Stimulated activated CD4-positive, alpha-beta T cell treated with anti-CD3 and anti-CD28 coated beads, Interleukin-15, amount 100 ng/mL, for 24 hours (primary cell): ENCODE results near the gene ZNF143.
"Not testable (repeated sequence)": the region's sequence is repeated elsewhere in the genome, so short reads cannot be mapped to it uniquely, and the experiment has no call there.

Experiments used
- DNase-seq: peaks from one replicate; pipeline ENCODE4 v3.0.0-alpha.2; 2020

Gene ZNF143

DNA sequence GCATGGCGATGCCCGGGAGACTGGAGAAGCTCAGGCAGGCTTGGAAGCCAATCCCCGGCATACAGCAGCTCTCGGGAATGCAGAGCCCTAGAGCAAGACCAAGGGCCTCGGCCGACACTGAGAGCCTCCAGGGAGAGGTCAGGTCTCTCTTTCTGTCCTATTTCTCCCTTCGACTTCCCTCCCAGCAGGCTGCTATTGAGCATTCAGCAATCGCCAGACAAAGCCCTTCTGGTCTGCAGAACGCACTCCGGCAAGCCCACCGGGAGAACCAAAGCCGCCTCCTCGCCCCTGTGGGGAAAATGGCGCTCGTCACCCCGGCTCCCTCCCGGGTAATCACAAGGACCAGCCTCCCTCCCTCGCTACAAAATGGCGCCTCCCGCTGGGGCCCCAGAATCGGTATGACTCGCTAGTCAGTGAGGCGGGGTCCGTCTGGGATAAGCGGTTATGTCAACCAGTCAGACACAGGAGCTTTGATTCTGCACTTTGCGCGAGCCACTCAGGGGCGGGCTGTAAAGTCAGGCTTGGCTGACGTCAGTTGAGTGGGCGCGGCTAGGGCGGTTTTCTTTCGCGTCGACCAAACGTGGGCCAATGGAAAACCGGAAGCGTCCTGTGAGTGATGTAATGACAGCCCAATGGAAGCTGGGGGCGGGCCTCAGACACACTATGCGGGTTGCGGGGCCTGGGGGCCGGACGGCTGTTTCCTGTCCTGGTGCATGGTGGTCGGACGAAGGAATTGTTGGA, at the start of gene ZNF143:
Gene ZNF143, plus strand, starts transcription at position 691 of the 741 bp plus-strand sequence. CDS start 10,297 bp downstream, outside the sequence.
- DNase-seq = peak; percentile 100

DNA sequence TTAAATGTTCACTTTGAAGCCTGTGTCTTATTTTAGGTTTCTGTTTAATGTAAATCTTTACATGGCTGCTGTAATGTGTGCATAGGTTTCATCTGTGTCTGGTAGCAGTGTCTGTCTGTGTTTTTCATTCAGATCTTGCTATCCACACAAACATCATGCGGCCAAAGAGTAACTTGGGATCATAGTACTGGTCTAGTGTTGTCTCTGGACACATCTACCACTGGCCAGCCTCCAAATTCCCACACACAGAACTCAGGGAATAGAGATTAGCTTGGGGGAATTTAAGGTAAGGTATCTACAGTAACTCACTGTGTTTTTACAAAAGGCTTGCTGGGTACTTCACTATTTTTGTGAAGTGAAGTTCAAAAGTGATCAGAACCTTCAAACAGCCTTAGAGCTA, 32.1 kb upstream of the ZNF143 start:
- DNase-seq = no peak

DNA sequence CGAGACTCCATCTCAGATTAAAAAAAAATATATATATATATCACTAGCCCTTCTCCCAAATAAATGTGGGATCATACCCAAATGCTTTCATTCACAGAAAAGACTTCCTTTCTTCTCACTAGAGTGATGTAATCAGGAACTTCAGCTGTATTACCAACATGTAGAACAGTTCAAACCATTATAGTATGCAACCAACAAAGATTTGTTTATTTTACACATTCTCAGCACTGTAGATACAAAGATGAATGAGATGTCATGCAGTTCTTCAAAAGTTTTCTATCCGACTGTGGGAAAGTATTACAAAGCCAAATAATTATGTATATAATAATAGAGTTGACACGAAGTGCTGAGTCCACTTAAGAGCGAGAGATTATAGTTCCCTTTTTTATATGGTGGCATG, 22.2 kb upstream of the ZNF143 start:
- DNase-seq = no peak

DNA sequence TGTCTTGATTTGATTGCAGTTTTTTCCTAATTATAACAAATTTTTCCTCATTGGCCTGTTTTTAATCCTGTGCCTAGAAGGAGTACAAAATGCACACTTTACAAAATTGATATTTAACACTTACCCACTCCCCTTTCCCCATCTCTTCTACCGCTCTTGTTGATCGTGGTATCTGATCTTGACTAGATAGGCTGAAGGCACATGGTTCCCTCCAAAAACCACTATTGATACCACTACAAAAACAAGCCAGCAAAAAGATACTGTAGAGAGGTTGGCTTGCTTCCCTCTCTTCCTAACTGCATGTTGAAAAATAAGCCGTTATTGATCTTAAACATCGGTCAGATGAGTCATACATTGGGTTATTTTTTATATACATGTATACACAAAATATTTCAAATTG, 14.6 kb upstream of the ZNF143 start:
- no peak for DNase-seq

DNA sequence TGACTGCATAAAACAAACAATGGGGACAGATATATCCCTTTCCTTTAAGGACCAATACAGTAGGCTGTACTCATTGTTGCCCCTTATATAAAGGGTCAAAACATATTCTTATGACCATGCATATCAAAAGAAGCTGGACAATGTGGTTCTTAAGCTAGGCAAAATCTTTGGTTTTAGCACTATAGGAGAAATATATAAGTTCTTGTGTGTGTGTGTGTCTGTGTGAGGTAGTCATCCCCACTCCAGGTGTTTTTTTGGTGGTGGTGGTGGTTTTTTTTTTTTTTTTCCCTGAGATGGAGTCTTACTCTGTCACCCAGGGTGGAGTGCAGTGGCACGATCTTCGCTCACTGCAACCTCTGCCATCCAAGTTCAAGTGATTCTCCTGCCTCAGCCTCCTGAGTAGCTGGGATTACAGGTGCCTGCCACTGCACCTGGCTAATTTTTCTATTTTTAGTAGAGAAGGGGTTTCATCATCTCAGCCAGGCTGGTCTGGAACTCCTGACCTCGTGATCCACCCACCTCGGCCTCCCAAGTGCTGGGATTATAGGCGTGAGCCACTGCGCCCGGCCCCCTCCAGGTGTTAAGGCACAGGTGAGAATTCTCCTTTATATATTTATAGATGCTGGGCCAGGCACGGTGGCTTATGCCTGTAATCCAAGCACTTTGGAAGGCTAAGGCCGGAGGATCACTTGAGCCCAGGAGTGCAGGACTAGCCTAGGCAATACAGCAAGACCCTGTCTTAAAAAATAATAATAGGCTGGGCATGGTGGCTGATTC, 12.0 kb upstream of the ZNF143 start:
- no peak for DNase-seq

DNA sequence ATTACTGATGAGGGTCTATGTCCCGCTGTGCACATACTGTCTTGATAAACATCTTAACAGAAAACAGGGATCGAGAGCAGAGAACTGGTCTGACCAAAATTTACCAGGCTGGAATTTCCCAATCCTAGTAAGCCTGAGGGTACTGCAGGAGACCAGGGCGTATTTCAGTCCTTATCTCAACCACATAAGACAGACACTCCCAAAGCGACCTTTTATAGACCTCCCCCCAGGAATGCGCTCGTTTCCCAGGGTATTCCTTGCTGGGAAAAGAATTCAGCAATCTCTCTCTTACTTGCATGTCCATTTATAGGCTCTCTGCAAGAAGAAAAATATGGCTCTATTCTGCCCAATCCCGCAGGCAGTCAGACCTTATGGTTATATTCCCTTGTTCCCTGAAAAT, 8.8 kb upstream of the ZNF143 start:
- not testable (repeated sequence) for DNase-seq

DNA sequence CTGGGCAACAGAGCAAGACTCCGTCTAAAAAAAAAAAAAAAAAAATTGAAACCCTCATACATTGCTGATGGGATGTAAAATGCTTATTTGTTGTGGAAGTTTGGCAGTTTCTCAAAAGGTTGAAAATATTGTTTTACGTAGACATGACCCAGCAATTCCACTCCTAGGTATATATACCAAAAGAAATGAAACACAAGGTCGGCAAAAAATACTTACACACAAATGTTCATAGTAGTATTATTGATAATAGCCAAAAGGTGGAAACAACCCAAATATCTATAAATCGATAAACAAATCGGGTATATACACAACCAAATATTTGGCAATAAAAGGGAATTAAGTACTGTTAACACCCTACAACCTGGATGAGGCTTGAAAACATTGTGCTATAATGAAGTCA, 5.1 kb upstream of the ZNF143 start:
- DNase-seq = no peak

DNA sequence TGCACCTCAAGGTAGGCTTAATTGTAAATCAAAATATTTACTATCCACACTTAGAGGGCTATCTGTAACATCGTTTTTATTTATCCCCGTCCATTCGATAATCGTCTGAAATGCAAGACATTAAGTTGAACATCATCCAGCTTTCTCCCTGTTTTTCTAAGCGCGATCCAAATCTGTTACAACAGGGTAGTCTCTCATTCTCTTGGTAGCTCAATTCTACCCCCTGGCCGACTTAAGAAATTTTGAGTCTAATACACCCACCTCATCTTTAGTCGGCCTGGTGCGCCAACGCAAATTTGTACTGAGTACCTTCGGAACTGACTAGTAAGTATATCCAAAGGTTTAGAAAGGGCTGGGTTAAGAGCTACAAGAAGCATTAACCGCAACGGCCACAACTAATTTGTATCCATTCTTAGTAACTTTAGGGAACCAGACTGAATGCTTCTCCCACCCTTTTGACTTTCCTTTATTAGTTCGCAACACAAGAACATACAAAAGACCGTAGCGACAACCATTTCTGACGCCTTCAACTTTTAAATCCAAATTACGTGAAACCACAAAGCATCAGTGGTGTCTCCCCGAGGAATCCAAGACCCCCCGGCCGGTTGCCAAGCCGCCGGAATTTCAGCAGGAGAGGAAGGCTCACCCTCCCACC, 1.0 kb upstream of the ZNF143 start:
- peak; percentile 52 for DNase-seq

DNA sequence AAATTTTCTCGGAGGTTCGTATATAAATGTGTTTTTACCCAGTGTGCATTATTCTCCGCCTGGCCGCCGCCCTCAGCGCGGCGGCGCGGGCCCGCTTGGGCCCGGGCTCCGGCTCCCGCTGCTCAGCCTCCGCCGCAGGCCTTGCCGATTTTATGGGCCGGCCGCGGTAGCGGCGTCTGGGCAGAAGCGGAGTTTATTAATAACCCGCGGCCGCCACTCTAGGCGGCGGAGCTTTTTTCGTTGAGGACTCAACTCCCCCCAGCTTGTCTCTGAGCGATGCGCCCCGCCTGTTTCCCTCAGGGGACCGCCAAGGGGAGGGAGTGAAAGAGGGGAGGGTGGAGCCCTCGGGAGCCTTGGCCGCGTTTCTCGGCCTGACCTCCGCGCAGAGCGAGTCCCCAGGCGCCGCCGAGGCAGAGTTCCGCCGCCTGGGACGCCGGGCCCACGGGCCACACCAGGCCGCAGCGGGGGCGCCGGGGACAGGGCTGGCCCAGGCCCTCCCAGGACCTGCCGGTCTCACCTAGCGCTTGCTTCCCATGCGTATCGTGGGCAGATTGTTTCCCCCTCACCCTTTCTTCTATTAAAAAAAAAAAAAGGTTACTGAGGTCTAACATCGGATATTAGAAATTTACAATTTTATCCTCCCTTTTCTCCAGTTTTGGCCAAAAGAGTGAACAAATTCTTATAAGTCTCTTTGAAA, 399 bp downstream of the ZNF143 start:
- peak; percentile 83 for DNase-seq

DNA sequence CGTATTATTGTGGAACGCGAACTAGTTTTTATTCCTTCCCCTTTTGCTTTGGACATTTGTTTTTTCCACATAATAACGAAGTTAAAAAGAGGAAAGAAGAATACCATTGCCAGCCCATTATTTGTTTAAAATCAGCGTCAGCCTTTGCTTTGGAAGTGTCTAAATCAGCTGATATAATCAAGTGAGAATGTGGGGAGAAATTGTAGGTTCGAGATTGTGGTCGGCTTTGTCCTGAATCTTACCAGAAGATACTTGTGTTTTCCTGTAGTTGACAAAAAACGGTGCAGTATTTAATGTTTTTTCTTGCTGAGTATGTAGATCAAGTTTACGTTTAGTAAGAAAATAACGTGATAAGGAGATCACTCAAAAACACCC, 935 bp downstream of the ZNF143 start:
- DNase-seq = no peak

DNA sequence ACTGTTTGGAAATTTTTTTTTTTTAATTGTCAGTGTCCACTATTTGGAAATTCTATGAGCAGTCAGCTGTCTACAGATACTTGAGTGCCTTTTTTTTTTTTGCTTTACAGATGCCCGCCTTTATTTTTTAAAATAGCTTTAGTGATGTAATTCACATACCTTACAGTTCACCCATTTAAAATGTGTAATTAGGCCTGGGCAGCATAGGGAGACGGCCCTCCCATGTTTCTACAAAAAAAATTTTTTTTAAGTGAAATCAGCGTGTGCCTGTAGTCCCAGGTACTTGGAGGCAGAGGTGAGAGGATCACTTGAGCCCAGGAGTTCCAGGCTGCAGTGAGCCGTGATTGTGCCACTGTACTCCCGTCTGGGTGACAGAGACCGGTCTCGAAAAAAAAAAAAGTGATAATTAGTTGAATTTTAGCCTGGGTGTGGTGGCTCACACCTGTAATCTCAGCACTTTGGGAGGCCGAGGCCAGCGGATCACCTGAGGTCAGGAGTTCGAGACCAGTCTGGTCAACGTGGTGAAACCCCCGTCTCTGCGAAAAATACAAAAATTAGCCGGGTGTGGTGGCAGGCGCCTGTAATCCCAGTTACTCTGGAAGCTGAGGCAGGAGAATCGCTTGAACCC, 1.5 kb downstream of the ZNF143 start:
- no peak for DNase-seq

DNA sequence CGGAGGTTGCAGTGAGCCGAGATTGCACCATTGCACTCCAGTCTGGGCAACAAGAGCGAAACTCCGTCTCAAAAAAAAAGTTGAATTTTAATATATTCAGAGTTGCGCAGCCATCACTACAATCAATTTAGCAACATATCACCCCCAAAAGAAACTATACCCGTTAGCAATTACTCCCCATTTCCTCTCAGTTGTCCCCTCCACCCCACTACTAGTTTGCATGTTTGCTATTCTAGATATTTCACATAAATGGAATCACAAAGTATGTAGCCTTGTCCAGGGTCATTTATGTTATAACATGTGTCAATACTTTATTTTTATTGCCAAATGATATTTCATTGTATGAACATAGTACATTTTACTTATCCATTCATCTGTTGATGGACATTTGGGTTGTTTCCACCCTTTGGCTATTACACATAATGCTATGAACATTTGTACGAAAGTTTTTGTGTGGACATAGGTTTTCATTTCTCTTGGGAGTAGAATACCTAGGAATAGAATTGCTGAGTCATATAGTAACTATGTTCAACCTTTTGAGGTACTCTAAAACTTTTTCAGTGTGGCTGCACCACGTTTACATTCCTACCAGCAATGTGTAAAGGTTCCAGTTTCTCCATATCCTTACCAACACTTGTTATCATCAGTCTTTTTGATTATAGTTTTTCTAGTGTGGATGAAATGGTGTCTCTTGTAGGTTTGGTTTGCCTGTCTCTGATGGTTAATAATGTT, 2.2 kb downstream of the ZNF143 start:
- DNase-seq = no peak

DNA sequence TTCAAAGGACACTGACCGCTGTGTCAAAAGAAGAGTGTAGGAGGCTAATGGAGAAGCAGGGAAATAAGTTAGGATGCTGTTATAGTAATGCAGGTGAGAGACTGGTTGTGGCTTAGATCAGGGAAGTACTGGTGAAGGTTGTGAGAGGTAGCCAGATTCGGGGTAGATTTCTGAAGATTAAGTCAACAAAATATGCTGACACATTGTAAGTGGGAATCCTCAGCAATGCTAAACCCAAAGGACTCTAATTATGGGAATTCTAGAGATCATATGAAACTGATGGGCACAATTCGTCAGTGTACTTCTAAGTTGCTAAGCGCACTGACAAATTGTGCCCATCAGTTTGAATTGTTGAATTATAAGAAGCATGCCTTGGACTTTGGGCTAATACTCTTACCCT, 10.0 kb downstream of the ZNF143 start:
- DNase-seq = no peak

DNA sequence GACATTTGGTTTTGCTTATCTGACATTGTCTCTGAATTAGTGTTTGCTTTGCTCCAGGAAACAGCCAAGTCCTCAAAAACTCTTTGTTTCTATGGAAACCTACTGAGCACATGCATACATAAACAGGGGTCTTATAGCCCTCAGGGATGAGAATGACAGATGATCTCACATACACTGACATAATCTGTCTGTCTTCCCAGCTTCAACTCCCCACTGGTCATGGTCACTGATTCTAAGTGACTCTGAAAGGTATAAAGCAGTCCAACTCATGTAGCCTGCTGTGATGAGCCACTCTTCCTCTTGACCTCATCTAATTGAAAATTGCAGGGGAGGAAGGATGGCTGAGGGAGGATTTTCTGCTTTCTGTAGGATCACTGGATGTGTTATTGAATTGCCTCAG, 12.6 kb downstream of the ZNF143 start:
- no peak for DNase-seq

DNA sequence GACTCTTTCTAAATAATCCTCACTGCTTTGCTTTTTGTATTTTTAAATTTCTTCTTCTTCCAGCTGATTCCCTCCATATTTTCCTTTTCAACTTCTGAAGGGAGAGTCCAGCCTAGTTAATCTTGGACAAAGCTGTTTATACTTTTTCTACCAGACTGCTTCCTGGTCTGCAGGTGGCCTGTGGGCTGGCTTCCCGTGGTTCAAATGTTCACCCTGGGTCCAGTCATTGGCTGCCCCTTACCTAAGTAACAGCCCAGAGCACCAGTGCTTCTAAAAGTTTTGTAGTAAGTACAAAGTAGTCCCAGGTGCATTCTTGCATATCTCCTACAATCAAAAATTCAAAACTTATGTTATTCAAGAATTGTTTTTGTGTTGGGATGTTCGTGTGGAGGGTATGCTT, 19.1 kb downstream of the ZNF143 start:
- no peak for DNase-seq

DNA sequence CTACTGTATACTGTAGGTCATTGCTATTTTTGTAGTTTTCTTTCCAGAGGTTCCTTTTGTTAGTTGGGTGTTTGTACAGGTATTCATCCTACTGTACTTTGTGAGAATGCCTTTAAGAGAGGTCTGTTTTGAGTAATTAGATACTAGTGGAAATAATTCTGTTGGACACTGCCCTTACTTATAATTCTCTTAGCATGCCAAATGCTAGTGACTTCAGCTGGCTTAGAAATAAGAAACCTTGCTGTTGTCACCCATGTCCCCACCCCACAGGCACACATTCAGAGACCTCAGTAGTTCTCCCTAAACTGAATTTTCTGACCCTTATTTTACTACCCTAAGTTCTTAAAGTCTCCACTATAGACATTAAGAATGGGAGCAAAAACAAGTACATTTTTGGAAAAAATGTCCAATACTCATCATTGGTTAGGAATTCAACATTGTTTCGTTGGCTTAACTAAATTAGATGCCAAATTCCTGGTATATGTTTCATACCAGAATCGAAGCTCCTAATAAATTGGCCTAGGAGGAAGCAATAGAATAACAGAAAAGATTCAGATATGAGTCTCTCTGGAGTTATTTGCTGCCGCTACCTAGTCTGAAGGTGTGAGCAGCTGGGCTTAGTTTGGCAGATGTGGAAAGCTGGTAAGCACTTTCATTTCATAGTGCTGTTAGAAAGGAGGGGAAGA, 28.4 kb downstream of the ZNF143 start:
- DNase-seq = no peak

DNA sequence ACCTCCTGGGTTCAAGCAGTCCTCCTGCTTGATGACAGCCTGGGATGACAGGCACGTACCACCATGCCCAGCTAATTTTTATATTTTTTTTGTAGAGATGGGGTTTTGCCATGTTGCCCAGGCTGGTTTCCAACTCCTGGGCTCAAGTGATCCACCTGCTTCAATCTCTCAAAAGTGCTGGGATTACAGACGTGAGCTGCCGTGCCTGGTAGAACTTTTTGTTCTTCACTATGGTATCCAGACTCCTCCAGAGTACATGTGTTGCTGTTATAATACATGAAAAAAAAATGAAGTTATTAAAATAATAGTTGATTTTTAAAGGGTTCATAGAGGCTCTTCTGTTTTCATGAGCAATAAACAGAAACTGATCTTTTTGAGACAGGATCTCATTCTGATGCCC, 29.6 kb downstream of the ZNF143 start:
- no peak for DNase-seq

DNA sequence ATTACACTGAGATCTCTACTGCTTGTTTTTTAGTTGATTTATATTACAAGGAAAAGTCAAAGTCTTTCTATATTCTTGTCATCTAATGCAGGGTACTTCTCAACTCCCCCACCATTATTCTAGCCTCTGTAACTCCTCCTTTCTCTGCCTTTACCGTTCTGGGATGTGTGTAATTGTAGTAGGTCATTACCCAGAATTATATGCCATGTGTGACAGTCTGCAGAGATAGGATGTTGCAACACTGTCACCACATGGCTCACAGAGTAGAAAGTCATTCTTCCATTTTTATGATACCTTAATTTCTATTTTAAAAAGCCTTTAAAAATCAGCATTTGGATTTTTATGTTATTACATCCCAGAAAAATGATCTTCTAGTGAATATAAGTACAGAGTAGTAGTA, 32.7 kb downstream of the ZNF143 start:
- DNase-seq = no peak

DNA sequence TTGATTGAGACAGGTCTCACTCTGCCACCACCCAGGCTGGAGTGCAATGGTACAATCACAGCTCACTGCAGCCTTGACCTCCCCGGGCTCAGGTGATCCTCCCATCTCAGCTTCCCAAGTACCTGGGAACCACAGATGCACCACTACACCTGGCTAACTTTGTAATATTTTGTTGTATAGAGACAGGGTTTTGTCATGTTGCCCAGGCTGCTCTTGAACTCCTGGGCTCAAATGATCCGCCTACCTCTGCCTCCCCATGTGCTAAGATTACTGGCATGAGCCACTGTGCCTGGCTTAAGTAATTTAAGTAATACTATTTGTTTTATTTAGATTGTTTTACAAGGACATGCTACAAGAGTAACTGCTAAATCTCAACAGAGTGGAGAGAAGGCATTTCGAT, 33.5 kb downstream of the ZNF143 start:
- no peak for DNase-seq

DNA sequence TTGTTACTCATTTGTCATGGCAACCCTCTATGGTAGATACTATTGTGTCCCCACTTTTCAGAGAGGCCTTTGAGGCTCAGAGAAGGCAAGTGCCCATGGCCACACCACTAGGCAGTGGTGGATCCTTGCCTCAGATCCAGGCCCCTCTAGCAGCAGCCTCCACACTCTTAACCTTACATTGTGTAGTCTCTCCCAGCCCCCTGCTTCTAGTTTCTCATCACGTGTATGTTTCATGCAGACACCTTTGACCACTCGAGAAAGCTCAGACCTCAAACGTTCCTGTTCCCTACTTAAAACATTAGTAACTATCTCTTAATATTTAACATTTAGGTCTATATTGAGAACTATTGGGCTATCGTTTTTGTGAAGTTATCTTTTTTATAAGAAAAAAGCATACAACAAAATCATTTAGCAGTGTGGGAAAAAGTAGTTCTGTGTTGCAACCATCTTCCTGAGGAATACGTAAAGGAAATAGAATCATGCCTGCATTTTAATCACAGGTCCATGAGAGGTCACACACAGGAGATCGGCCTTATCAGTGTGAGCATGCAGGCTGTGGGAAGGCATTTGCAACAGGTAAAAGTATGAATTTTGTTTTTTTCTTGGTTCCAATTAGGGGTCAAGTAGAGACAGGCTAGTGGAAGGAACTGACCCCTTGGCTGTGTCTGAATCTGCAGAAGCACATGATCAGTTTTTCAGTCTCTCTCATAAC, 35.1 kb downstream of the ZNF143 start:
- no peak for DNase-seq
